ENCODE measurements around the gene CCDC182. TPM values are rescaled to one million over a fixed set of nuclear protein-coding genes. Genes with fewer than 3 reads are reported as not detected.

Gene CCDC182
- not detected in 2 replicates for total RNA-seq (ENCODE audit: low replicate concordance)

DNA sequence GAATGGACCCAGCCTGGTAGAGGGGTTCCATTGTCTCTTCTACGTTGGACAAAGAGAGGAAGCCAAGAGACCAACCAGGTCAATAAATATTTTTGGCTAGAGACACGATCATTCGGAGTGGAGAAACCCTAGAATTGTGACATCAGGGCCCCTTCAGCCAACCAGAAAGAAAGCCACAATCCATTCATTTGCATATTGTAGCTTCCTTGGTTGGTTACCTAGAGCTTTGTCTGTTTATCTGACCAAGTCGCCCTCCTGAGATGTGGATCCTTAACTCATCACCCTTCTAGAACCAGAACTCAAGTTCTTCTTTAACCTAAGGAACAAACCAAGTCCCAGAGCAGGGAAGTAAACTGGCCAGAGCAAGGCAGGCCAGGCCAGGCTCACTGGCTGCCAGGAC lies at the start of gene CCDC182:
CCDC182 (minus strand) TSS at position 58 of the 400 bp plus-strand sequence; CDS start at position 31, 27 bp downstream.

Other genes starting within 250 kb of the CCDC182 start
- 31.4 and 54.5 TPM in 2 replicates for gene MRPS23, start 104.7 kb upstream of the CCDC182 start, total RNA-seq (ENCODE audit: low replicate concordance)
- 6.2 and 9.4 TPM in 2 replicates for gene CUEDC1, start 210.1 kb upstream of the CCDC182 start, total RNA-seq (ENCODE audit: low replicate concordance)
- gene VEZF1, start 243.0 kb upstream of the CCDC182 start, total RNA-seq (ENCODE audit: low replicate concordance): 17.3 and 20.8 TPM in 2 replicates

Measured in smooth muscle cell of the coronary artery (primary cell).